SK-N-SH treated with all-trans-retinoic acid at 6 μM for 48 hours (cell line): ENCODE data around the gene ALK.

ENCODE experiments used
- CREB5 ChIP-seq: fragments of 250-450 bp; sonication (Bioruptor Pico); IDR thresholded peaks from 2 replicates; pipeline ENCODE4 v1.5.1; 2020; ENCODE audit warnings: low read depth, mild to moderate bottlenecking, moderate library complexity
- ISL1 ChIP-seq: fragments of 250-450 bp; sonication (Bioruptor Pico); IDR thresholded peaks from 2 replicates; pipeline ENCODE4 v2.1.2; 2022; ENCODE audit warnings: mild to moderate bottlenecking, moderate library complexity
- RARB ChIP-seq: fragments of 250-450 bp; sonication (Bioruptor Pico); IDR thresholded peaks from 2 replicates; pipeline ENCODE4 v1.8.0; 2021; ENCODE audit warnings: mild to moderate bottlenecking, moderate library complexity
- SNAI2 ChIP-seq: fragments of 250-450 bp; sonication (Bioruptor Pico); IDR thresholded peaks from 2 replicates; pipeline ENCODE4 v1.5.0; 2020; ENCODE audit warnings: mild to moderate bottlenecking, moderate library complexity
- ZC3H10 ChIP-seq: fragments of 250-450 bp; sonication (Bioruptor Pico); IDR thresholded peaks from 2 replicates; pipeline ENCODE4 v1.5.1; 2021; ENCODE audit warnings: mild to moderate bottlenecking, moderate library complexity
- ZFP3 ChIP-seq: fragments of 250-450 bp; sonication (Bioruptor Pico); IDR thresholded peaks from 2 replicates; pipeline ENCODE4 v1.5.0; 2020; ENCODE audit warnings: mild to moderate bottlenecking, moderate library complexity
- ZFP30 ChIP-seq: fragments of 450-650 bp; formaldehyde crosslinking; IDR thresholded peaks from 2 replicates; pipeline ENCODE4 v1.5.0; 2022; ENCODE audit warnings: mild to moderate bottlenecking, moderate library complexity
- ZNF565 ChIP-seq: fragments of 450-650 bp; formaldehyde crosslinking; conservative IDR thresholded peaks from 2 replicates; pipeline ENCODE4 v1.5.0; 2020; ENCODE audit warnings: low read depth, mild to moderate bottlenecking, moderate library complexity
- ZNF70 ChIP-seq: fragments of 450-650 bp; formaldehyde crosslinking; IDR thresholded peaks from 2 replicates; pipeline ENCODE4 v1.5.0; 2020; ENCODE audit warnings: mild to moderate bottlenecking, moderate library complexity

- TF ChIP-seq ISL1 (CRISPR knock-in tag) (no peak), ZC3H10 (CRISPR knock-in tag) (no peak), RARB (CRISPR knock-in tag) (no peak), SNAI2 (CRISPR knock-in tag) (no peak), ZNF70 (CRISPR knock-in tag) (no peak), CREB5 (no peak), ZNF565 (CRISPR knock-in tag) (no peak), ZFP3 (CRISPR knock-in tag) (no peak), ZFP30 (CRISPR knock-in tag) (no peak)
Observed at GRCh38 chr2:29920631-29921559, 491 bp downstream of the ALK start.
